Duodenal mucosa (tissue), 2 donors: ENCODE data around the gene MGMT.

Experiments
- H3K27ac ChIP-seq: one replicate; pipeline ENCODE4 v1.7.0; 2013; ENCODE audit warnings: low read depth, low read length
- H3K27me3 ChIP-seq, 2 donors: one replicate each; pipeline ENCODE4 v1.7.0; 2013; ENCODE audit warnings: low read length in 2 of 2, control low read depth in 1 of 2; ENCODE audit not compliant: insufficient read depth in 2 of 2, control insufficient read depth in 1 of 2
- H3K36me3 ChIP-seq, 2 donors: one replicate each; pipeline ENCODE4 v1.7.0; 2013; ENCODE audit warnings: low read length in 2 of 2, control low read depth in 1 of 2; ENCODE audit not compliant: insufficient read depth in 2 of 2, control insufficient read depth in 1 of 2
- H3K4me1 ChIP-seq, 2 donors: one replicate each; pipeline ENCODE4 v1.7.0; 2013; ENCODE audit warnings: low read length in 2 of 2, control low read depth in 1 of 2; ENCODE audit not compliant: insufficient read depth in 2 of 2, control insufficient read depth in 1 of 2
- H3K4me3 ChIP-seq, 2 donors: one replicate each; pipeline ENCODE4 v1.7.0; 2013; ENCODE audit warnings: low read length in 2 of 2, low read depth in 1 of 2
- H3K9ac ChIP-seq, 2 donors: one replicate each; pipeline ENCODE4 v1.7.0; 2013; ENCODE audit warnings: low read length in 2 of 2, low read depth in 1 of 2
- H3K9me3 ChIP-seq, 2 donors: one replicate each; pipeline ENCODE4 v1.7.0; 2013; ENCODE audit warnings: low read length in 2 of 2, control low read depth in 1 of 2; ENCODE audit not compliant: control insufficient read depth in 1 of 2

Gene MGMT

DNA sequence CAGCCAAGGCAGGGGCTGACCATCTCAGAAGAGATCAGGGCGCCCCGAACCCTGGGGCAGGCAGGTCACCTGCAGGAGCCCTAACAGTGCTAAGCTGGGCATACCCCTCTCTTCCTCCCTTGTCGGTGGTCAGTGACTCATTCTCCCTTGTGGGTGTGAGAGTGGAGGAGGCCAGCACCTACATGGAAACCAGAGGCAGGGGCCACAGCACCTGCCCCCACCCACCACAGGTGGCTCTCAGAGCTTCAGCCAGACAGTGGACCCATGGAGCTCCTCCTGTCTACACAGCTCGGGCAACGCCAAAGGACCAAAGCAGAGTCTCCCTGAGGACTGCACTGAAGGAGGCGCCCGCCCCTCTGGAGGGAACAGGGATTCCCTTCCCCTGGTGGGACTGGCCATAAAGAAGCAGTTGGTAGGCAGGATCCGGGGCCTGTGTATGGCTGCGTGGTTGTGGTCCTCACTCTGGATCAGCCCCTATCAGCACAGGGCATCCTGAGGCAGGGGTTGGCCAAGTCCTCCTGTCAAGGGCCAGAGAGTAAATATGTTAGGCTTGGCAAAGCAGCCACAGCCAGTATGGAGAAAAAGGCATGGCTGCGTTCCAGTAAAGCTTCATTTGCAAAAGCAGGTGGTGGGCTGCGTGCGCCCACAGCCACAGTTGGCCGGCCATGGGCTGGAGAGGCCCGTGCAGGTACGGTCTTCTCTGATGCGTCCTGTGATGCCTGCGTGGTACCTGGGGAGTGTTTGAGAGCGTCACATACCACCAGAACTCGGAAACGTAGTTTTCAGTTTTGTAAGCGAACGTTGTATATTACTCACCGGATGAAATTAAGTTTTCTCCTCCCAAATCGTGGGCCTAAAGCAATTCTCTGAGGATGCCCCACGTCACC, 298.9 kb downstream of the MGMT start:
- peaks cover 0 to 3% of the 10 kb centered on the region in 2 donors for H3K9me3 ChIP-seq
- H3K4me3 ChIP-seq = no peak overlapping the region
- H3K9ac ChIP-seq = no peak overlapping the region
- H3K27ac ChIP-seq = no peak overlapping the region
- no peaks in the 10 kb centered on the region for H3K27me3 ChIP-seq
- H3K36me3 ChIP-seq = peaks cover 0 to 19% of the 10 kb centered on the region in 2 donors
- no peaks in the 10 kb centered on the region for H3K4me1 ChIP-seq

GRCh38 chr10:129766611-129767550, 299.8 kb downstream of the MGMT start:
- Histone ChIP-seq H3K4me3 (no peak overlapping the region), H3K27me3 (no peaks in the 10 kb centered on the region), H3K4me1 (no peaks in the 10 kb centered on the region), H3K9me3 (peaks cover 0 to 3% of the 10 kb centered on the region in 2 donors), H3K36me3 (peaks cover 0 to 19% of the 10 kb centered on the region in 2 donors), H3K9ac (no peak overlapping the region), H3K27ac (no peak overlapping the region)

GRCh38 chr10:129767751-129768150, 300.7 kb downstream of the MGMT start:
- H3K9ac ChIP-seq = no peak overlapping the region
- no peaks in the 10 kb centered on the region for H3K4me1 ChIP-seq
- H3K4me3 ChIP-seq = no peak overlapping the region
- no peaks in the 10 kb centered on the region for H3K27me3 ChIP-seq
- peaks cover 0 to 19% of the 10 kb centered on the region in 2 donors for H3K36me3 ChIP-seq
- H3K9me3 ChIP-seq = peaks cover 0 to 3% of the 10 kb centered on the region in 2 donors
- no peak overlapping the region for H3K27ac ChIP-seq

GRCh38 chr10:129768437-129769355, 301.7 kb downstream of the MGMT start:
- H3K4me3 ChIP-seq = no peak overlapping the region
- H3K9me3 ChIP-seq = peaks cover 0 to 3% of the 10 kb centered on the region in 2 donors
- peaks cover 0 to 19% of the 10 kb centered on the region in 2 donors for H3K36me3 ChIP-seq
- H3K9ac ChIP-seq = no peak overlapping the region
- no peaks in the 10 kb centered on the region for H3K27me3 ChIP-seq
- H3K27ac ChIP-seq = no peak overlapping the region
- no peaks in the 10 kb centered on the region for H3K4me1 ChIP-seq

DNA sequence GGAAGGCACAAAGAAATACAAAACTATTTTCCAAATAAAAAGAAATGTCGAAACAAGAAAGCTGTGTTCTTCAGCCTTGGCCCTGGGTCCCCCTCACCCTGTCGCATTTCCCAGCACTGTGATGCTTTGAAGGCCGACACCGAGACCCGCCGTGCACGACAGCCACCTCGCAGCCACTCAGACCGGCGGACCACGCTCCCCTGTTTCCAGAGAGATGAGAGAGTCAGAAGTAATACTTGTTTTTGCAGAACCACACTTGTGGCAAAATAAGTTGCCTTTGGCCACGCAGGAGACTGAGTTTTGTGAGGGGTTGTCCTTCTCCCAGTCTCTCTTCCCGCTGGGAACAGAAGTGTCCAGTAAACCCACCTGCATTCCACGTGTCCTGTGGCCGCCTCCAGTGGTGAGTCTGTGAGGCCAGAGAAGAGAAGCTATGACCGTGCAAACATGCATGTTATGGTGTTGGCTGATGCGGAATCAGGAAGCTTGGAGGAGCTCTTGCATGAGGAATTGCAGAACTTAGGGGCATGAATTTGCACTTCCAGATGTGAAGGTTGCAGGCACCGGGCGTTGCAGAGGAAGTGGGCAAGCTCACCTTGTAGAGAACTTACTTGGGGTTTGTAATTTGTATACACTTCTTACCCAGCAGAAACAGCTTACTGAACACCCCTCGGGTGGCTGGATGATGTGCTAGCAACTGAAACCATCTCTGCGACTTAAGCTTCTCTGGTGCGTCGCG, 302.5 kb downstream of the MGMT start:
- Histone ChIP-seq H3K9me3 (peaks cover 0 to 3% of the 10 kb centered on the region in 2 donors), H3K4me3 (no peak overlapping the region), H3K36me3 (peaks cover 0 to 19% of the 10 kb centered on the region in 2 donors), H3K27me3 (no peaks in the 10 kb centered on the region), H3K4me1 (no peaks in the 10 kb centered on the region), H3K9ac (no peak overlapping the region), H3K27ac (no peak overlapping the region)

DNA sequence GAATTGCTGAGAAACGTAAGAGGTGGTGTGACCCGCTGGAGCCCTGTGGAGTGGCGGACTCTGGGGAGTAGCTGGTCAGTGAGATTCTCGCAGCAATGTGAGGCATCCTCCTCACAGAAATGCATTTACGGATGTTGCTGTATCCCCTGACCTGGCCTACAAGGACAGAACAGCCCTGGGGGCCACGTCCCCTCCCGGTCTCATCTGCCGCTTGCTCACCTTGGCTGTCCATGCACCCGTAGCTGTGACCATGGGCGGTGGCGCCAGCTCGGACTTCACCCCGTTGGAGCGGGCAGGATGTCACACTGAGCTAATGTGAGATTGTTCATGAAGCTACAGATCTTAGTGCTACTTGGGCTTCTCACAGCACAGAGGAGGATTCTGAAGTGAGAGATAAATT, 303.2 kb downstream of the MGMT start:
- Histone ChIP-seq H3K4me3 (no peak overlapping the region), H3K27me3 (no peaks in the 10 kb centered on the region), H3K9ac (no peak overlapping the region), H3K36me3 (peaks cover 0 to 19% of the 10 kb centered on the region in 2 donors), H3K9me3 (peaks cover 0 to 3% of the 10 kb centered on the region in 2 donors), H3K27ac (no peak overlapping the region), H3K4me1 (no peaks in the 10 kb centered on the region)

DNA sequence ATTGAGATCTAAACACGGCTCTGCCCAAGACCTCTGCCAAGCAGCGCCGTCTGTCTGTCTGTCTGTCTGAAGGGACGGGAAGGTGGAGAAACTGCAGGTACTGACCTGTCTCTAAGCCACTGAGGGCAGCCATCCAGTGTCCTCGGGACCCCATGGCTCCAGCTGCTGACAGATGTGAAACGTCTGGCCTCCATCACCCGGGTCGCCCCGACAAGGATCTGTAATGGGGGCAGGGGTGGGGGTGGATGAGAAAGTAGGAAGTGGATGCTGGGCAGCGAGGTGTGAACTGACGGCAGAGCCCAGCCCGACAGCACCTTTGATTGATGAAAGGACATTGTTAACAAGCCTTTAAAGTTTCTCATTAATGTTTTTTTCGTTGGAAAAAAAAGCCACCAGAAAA, 304.0 kb downstream of the MGMT start:
- no peak overlapping the region for H3K27ac ChIP-seq
- no peaks in the 10 kb centered on the region for H3K27me3 ChIP-seq
- no peaks in the 10 kb centered on the region for H3K4me1 ChIP-seq
- H3K9ac ChIP-seq = no peak overlapping the region
- H3K4me3 ChIP-seq = no peak overlapping the region
- H3K36me3 ChIP-seq = peaks cover 0 to 19% of the 10 kb centered on the region in 2 donors
- peaks cover 0 to 3% of the 10 kb centered on the region in 2 donors for H3K9me3 ChIP-seq

- no peak overlapping the region for H3K27ac ChIP-seq
- peaks cover 0 to 16% of the 10 kb centered on the region in 2 donors for H3K36me3 ChIP-seq
- H3K27me3 ChIP-seq = no peaks in the 10 kb centered on the region
- H3K9ac ChIP-seq = no peak overlapping the region
- H3K4me3 ChIP-seq = no peak overlapping the region
- no peaks in the 10 kb centered on the region for H3K4me1 ChIP-seq
- H3K9me3 ChIP-seq = peaks cover 0 to 3% of the 10 kb centered on the region in 2 donors
These were observed 304.5 kb downstream of the MGMT start for GRCh38 chr10:129771576-129771975.

DNA sequence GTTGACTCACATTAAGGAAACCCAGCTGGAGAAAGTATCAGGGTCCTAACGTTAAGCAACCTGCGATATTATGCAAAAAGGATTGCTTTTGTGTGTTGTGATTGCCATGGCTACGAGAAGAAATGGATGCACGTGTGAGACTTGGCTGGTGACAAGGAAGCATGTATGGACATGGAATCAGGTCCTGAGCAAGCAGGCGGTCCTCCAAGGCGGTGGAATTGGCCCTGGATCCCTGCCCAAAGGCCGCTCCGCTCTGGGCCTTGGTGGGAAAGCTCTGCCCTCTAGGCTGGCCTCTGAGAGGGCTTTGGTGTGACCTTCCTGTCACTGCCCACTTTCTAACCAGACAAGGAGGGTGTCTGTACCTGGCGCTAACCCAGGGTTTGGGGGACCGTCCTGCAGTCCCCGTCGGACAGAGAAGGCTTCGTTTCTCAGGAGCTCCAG, 305.0 kb downstream of the MGMT start:
- no peaks in the 10 kb centered on the region for H3K4me1 ChIP-seq
- H3K9ac ChIP-seq = no peak overlapping the region
- peaks cover 0 to 3% of the 10 kb centered on the region in 2 donors for H3K9me3 ChIP-seq
- no peak overlapping the region for H3K4me3 ChIP-seq
- no peaks in the 10 kb centered on the region for H3K27me3 ChIP-seq
- no peak overlapping the region for H3K27ac ChIP-seq
- peaks cover 0 to 16% of the 10 kb centered on the region in 2 donors for H3K36me3 ChIP-seq
